Hepatocyte (in vitro differentiated cells): ENCODE measurements around the gene TCHP. TPM values are rescaled to one million over a fixed set of nuclear protein-coding genes. Genes with fewer than 3 reads are reported as not detected.

Source experiments
- DNase-seq: peaks from one replicate; pipeline ENCODE4 v3.0.0-alpha.2; 2016; ENCODE audit warnings: low spot score
- H2AFZ ChIP-seq: fragments of 200-600 bp; sonication (generic); 2 replicates; pipeline ENCODE4 v1.6.0; 2016; ENCODE audit warnings: antibody characterized with exemption, mild to moderate bottlenecking
- H3K27ac ChIP-seq: fragments of 200-600 bp; sonication (generic); 2 replicates; pipeline ENCODE4 v1.5.1; 2016; ENCODE audit warnings: mild to moderate bottlenecking
- H3K27me3 ChIP-seq: fragments of 200-600 bp; sonication (generic); 2 replicates; pipeline ENCODE4 v1.6.1; 2016
- H3K36me3 ChIP-seq: fragments of 200-600 bp; sonication (generic); replicated peaks from 2 replicates; pipeline ENCODE4 v1.5.1; 2016; ENCODE audit warnings: low read depth; ENCODE audit not compliant: insufficient read depth
- H3K4me1 ChIP-seq: fragments of 200-600 bp; sonication (generic); 2 replicates; pipeline ENCODE4 v1.5.1; 2016; ENCODE audit warnings: mild to moderate bottlenecking, moderate library complexity; ENCODE audit not compliant: insufficient read depth
- H3K4me2 ChIP-seq: fragments of 200-600 bp; sonication (generic); 2 replicates; pipeline ENCODE4 v1.6.0; 2016
- H3K4me3 ChIP-seq: fragments of 200-600 bp; sonication (generic); 2 replicates; pipeline ENCODE4 v1.5.1; 2016; ENCODE audit warnings: mild to moderate bottlenecking
- H3K79me2 ChIP-seq: fragments of 200-600 bp; sonication (generic); 2 replicates; pipeline ENCODE4 v1.6.0; 2017; ENCODE audit warnings: mild to moderate bottlenecking
- H3K9me2 ChIP-seq: fragments of 200-600 bp; sonication (generic); replicated peaks from 2 replicates; pipeline ENCODE4 v1.6.0; 2017; ENCODE audit warnings: mild to moderate bottlenecking; ENCODE audit not compliant: insufficient read depth
- H3K9me3 ChIP-seq: fragments of 200-600 bp; sonication (generic); 2 replicates; pipeline ENCODE4 v1.5.1; 2016; ENCODE audit warnings: low read depth, mild to moderate bottlenecking
- H4K20me1 ChIP-seq: fragments of 200-600 bp; sonication (generic); 2 replicates; pipeline ENCODE4 v1.6.0; 2016; ENCODE audit warnings: mild to moderate bottlenecking; ENCODE audit not compliant: insufficient read depth, poor library complexity, severe bottlenecking
- EZH2 ChIP-seq: fragments of 200-600 bp; sonication (generic); IDR thresholded peaks from 2 replicates; pipeline ENCODE4 v1.6.1; 2016; ENCODE audit warnings: antibody characterized with exemption, mild to moderate bottlenecking, borderline replicate concordance
- EZH2phosphoT487 ChIP-seq: fragments of 200-600 bp; sonication (generic); IDR thresholded peaks from one replicate; pipeline ENCODE4 v1.6.1; 2018; ENCODE audit warnings: antibody characterized with exemption, mild to moderate bottlenecking, low read depth, moderate library complexity; ENCODE audit not compliant: unreplicated experiment, severe bottlenecking
- WGBS: methylation state at CpG from one replicate; pipeline ENCODE4 v1.1.6; 2016; ENCODE audit warnings: low lambda C conversion rate; ENCODE audit errors: missing lambda C conversion rate; 5-methylcytosine and 5-hydroxymethylcytosine counted together
- polyA plus RNA-seq: library from polyadenylated mRNA; unstranded; fragments of >200 nt; fragmentation: Nextera tagmentation; extraction: Ambion mirVana; gene quantifications from 2 replicates; pipeline ENCODE4 v1.2.1, GENCODE V29; 2016
- total RNA-seq: library from RNA; depleted of rRNA; stranded (reverse); fragments of >200 nt; gene quantifications from 2 replicates; pipeline ENCODE4 v1.2.3, GENCODE V29; 2014
- TF ChIP-seq, protein P1 (sequence below): fragments of 200-600 bp; sonication (generic); IDR thresholded peaks from 2 replicates; pipeline ENCODE4 v1.5.1; 2016; ENCODE audit warnings: antibody characterized with exemption, mild to moderate bottlenecking; ENCODE audit not compliant: poor library complexity

Gene TCHP
- total and polyA plus RNA-seq, 2 experiments from 2014 or later, result 5.5 to 8.0 TPM

DNA sequence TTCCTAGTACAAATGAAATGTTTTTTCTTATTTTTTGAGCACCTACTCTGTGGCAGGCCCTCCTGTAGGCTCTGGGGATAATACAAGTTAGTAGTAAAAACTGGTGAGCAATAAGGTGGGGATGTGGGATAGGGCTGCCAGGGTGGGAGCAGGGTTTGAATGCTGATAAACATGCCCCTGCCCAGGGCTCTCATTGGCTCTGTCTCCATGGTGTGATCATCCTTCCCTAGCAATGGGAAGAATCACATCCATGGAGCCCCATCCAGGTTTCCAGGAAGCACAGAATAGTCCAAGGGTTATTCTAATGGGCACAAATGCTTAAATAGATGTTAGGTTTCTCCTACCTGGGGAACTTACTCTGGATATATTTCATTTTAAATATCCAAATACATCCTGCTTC lies 50.6 kb downstream of the TCHP start:
- no peak for TF ChIP-seq EZH2phosphoT487
- TF ChIP-seq, protein P1, sequence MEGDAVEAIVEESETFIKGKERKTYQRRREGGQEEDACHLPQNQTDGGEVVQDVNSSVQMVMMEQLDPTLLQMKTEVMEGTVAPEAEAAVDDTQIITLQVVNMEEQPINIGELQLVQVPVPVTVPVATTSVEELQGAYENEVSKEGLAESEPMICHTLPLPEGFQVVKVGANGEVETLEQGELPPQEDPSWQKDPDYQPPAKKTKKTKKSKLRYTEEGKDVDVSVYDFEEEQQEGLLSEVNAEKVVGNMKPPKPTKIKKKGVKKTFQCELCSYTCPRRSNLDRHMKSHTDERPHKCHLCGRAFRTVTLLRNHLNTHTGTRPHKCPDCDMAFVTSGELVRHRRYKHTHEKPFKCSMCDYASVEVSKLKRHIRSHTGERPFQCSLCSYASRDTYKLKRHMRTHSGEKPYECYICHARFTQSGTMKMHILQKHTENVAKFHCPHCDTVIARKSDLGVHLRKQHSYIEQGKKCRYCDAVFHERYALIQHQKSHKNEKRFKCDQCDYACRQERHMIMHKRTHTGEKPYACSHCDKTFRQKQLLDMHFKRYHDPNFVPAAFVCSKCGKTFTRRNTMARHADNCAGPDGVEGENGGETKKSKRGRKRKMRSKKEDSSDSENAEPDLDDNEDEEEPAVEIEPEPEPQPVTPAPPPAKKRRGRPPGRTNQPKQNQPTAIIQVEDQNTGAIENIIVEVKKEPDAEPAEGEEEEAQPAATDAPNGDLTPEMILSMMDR, result no peak
- TF ChIP-seq EZH2, result no peak

DNA sequence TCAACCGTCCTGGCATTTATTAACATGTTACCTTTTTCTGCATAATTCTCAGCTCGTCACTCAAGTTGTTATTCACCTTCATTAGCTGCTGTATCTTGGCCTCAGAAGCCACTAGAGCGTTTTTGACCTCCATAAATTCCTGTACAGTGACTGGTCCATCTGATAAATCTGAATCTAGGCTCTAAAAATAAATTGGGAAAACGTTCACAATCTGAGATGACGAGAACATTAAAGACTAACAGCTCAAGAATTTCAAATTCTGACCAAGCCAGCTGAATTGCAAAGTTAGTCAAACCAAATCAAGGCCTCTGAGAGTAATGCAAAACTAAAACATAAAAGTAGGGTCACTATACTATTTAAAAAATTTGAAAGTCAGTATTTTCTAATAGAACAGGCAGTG lies 51.1 kb downstream of the TCHP start:
- 77% methylated on average over 5 of the region's 5 CpGs for WGBS
- H3K4me3 ChIP-seq, result no peak overlapping the region
- no peak for DNase-seq
- no peak overlapping the region for H2AFZ ChIP-seq
- peak overlapping the region; percentile 3 for H3K27ac ChIP-seq
- peaks cover 27% of the 10 kb centered on the region for H3K4me1 ChIP-seq
- no peaks in the 10 kb centered on the region for H3K9me3 ChIP-seq
- H3K27me3 ChIP-seq, result no peaks in the 10 kb centered on the region
- H3K9me2 ChIP-seq, result no peaks in the 10 kb centered on the region
- TF ChIP-seq EZH2, result no peak
- no peak for TF ChIP-seq EZH2phosphoT487
- TF ChIP-seq, protein P1, result no peak
- H3K79me2 ChIP-seq, result no peaks in the 10 kb centered on the region
- no peaks in the 10 kb centered on the region for H4K20me1 ChIP-seq
- H3K4me2 ChIP-seq, result no peak overlapping the region
- H3K36me3 ChIP-seq, result no peaks in the 10 kb centered on the region

More for the DNA sequence above, 50.6 kb downstream of the TCHP start:
- H3K27me3 ChIP-seq, result no peaks in the 10 kb centered on the region
- H3K9me2 ChIP-seq, result no peaks in the 10 kb centered on the region
- H3K4me3 ChIP-seq, result no peak overlapping the region
- H3K4me1 ChIP-seq, result peaks cover 27% of the 10 kb centered on the region
- no peak for DNase-seq
- H3K79me2 ChIP-seq, result no peaks in the 10 kb centered on the region
- H3K9me3 ChIP-seq, result no peaks in the 10 kb centered on the region
- no peaks in the 10 kb centered on the region for H4K20me1 ChIP-seq
- no peak overlapping the region for H2AFZ ChIP-seq
- peak overlapping the region; percentile 48 for H3K27ac ChIP-seq
- H3K36me3 ChIP-seq, result no peaks in the 10 kb centered on the region
- H3K4me2 ChIP-seq, result no peak overlapping the region

DNA sequence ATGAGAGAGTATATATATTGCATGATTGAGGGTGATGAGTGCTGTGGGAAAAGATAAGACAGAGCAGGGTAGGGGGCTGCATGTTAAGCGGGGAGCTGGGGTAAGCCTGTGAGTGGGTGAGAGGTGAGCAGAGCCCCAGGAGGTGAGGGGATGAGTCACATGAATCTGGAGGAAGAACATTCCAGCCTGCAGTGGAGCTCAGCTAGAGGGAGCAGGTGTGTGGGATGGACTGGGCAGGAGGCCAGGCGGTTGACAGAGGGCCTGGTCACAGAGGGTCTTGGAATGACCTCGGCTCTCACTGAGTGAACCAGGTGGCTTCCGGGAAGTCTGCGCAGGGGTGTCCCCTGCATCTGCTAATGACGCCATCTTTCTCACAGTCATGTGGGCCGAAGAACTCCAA lies 51.7 kb downstream of the TCHP start:
- Histone ChIP-seq H3K36me3 (no peaks in the 10 kb centered on the region), H3K27me3 (no peaks in the 10 kb centered on the region), H2AFZ (no peak overlapping the region), H3K4me3 (no peak overlapping the region), H4K20me1 (no peaks in the 10 kb centered on the region), H3K4me2 (no peak overlapping the region), H3K4me1 (peaks cover 27% of the 10 kb centered on the region), H3K9me2 (no peaks in the 10 kb centered on the region), H3K27ac (peak overlapping the region; percentile 3), H3K9me3 (no peaks in the 10 kb centered on the region), H3K79me2 (no peaks in the 10 kb centered on the region)
- 83% methylated on average over 7 of the region's 7 CpGs for WGBS
- DNase-seq, result peak; percentile 21
- TF ChIP-seq, protein P1, result no peak
- no peak for TF ChIP-seq EZH2
- TF ChIP-seq EZH2phosphoT487, result no peak
